ENCODE results near the gene MILR1. TPM values are rescaled to one million over a fixed set of nuclear protein-coding genes. Genes with fewer than 3 reads are reported as not detected.
"Not testable (repeated sequence)": the region's sequence is repeated elsewhere in the genome, so short reads cannot be mapped to it uniquely, and the experiment has no call there.

Gene MILR1
- total RNA-seq, 1 experiment from 2014 or later = not detected

GRCh38 chr17:64441772-64442540 is 7.0 kb upstream of the MILR1 start:
- Histone ChIP-seq H3K9me3 (replicated peaks) (peaks cover 25% of the 10 kb centered on the region), H3K36me3 (no peaks in the 10 kb centered on the region), H3K27ac (peak overlapping the region; percentile 5), H3K4me3 (no peak overlapping the region), H3K4me1 (replicated peaks) (peaks cover 19% of the 10 kb centered on the region), H3K27me3 (replicated peaks) (no peaks in the 10 kb centered on the region)
- peak; percentile 46 to 54 for DNase-seq (ENCODE audit: low read depth in 1 of 2, low spot score in 2 of 2)

- peak overlapping the region; percentile 5 for H3K27ac ChIP-seq
- H3K36me3 ChIP-seq = no peaks in the 10 kb centered on the region
- no peaks in the 10 kb centered on the region for H3K27me3 ChIP-seq (replicated peaks)
- H3K9me3 ChIP-seq (replicated peaks) = peaks cover 19% of the 10 kb centered on the region
- peaks cover 19% of the 10 kb centered on the region for H3K4me1 ChIP-seq (replicated peaks)
- peak in 1 of 2 experiments; percentile 41 for DNase-seq (ENCODE audit: low read depth in 1 of 2, low spot score in 2 of 2)
- H3K4me3 ChIP-seq = no peak overlapping the region
Observed at GRCh38 chr17:64442541-64442971, 6.4 kb upstream of the MILR1 start.

- no peaks in the 10 kb centered on the region for H3K36me3 ChIP-seq
- peaks cover 12% of the 10 kb centered on the region for H3K9me3 ChIP-seq (replicated peaks)
- no peak for DNase-seq (ENCODE audit: low read depth in 1 of 2, low spot score in 2 of 2)
- peaks cover 19% of the 10 kb centered on the region for H3K4me1 ChIP-seq (replicated peaks)
- no peak overlapping the region for H3K4me3 ChIP-seq
- H3K27me3 ChIP-seq (replicated peaks) = no peaks in the 10 kb centered on the region
- no peak overlapping the region for H3K27ac ChIP-seq
Observed at GRCh38 chr17:64443086-64443760, 5.7 kb upstream of the MILR1 start.

GRCh38 chr17:64447526-64447925 is 1.4 kb upstream of the MILR1 start:
- no peak for DNase-seq (ENCODE audit: low read depth in 1 of 2, low spot score in 2 of 2)
- Histone ChIP-seq H3K27ac (no peak overlapping the region), H3K4me3 (no peak overlapping the region), H3K4me1 (replicated peaks) (peaks cover 8% of the 10 kb centered on the region), H3K27me3 (replicated peaks) (no peaks in the 10 kb centered on the region), H3K36me3 (no peaks in the 10 kb centered on the region), H3K9me3 (replicated peaks) (no peaks in the 10 kb centered on the region)

- no peak for DNase-seq (ENCODE audit: low read depth in 1 of 2, low spot score in 2 of 2)
- no peaks in the 10 kb centered on the region for H3K36me3 ChIP-seq
Observed at GRCh38 chr17:64449545-64449944, 630 bp downstream of the MILR1 start.

GRCh38 chr17:64455993-64456885 is 7.3 kb downstream of the MILR1 start:
- H3K27me3 ChIP-seq (replicated peaks) = no peaks in the 10 kb centered on the region
- no peak overlapping the region for H3K27ac ChIP-seq
- no peaks in the 10 kb centered on the region for H3K36me3 ChIP-seq
- no peak for DNase-seq (ENCODE audit: low read depth in 1 of 2, low spot score in 2 of 2)
- peaks cover 27% of the 10 kb centered on the region for H3K4me1 ChIP-seq (replicated peaks)
- H3K9me3 ChIP-seq (replicated peaks) = no peaks in the 10 kb centered on the region
- H3K4me3 ChIP-seq = no peak overlapping the region

More at GRCh38 chr17:64449545-64449944, 630 bp downstream of the MILR1 start:
- Histone ChIP-seq H3K9me3 (replicated peaks) (no peaks in the 10 kb centered on the region), H3K4me1 (replicated peaks) (no peaks in the 10 kb centered on the region), H3K27me3 (replicated peaks) (no peaks in the 10 kb centered on the region), H3K4me3 (no peak overlapping the region), H3K27ac (no peak overlapping the region)

- H3K27me3 ChIP-seq (replicated peaks) = no peaks in the 10 kb centered on the region
- no peak overlapping the region for H3K27ac ChIP-seq
- no peak overlapping the region for H3K4me3 ChIP-seq
- H3K9me3 ChIP-seq (replicated peaks) = no peaks in the 10 kb centered on the region
- DNase-seq (ENCODE audit: low read depth in 1 of 2, low spot score in 2 of 2) = peak; percentile 67 to 72
- peaks cover 31% of the 10 kb centered on the region for H3K4me1 ChIP-seq (replicated peaks)
- H3K36me3 ChIP-seq = no peaks in the 10 kb centered on the region
Observed at GRCh38 chr17:64457156-64457555, 8.2 kb downstream of the MILR1 start.

GRCh38 chr17:64458756-64459155 is 9.8 kb downstream of the MILR1 start:
- Histone ChIP-seq H3K4me3 (no peak overlapping the region), H3K36me3 (no peaks in the 10 kb centered on the region), H3K27me3 (replicated peaks) (no peaks in the 10 kb centered on the region), H3K9me3 (replicated peaks) (no peaks in the 10 kb centered on the region), H3K27ac (peak overlapping the region; percentile 10; the same call in 1 of the 2 replicates), H3K4me1 (replicated peaks) (peaks cover 31% of the 10 kb centered on the region)
- no peak for DNase-seq (ENCODE audit: low read depth in 1 of 2, low spot score in 2 of 2)

- no peak overlapping the region for H3K4me3 ChIP-seq
- H3K9me3 ChIP-seq (replicated peaks) = no peaks in the 10 kb centered on the region
- H3K27me3 ChIP-seq (replicated peaks) = no peaks in the 10 kb centered on the region
- peak; percentile 67 to 78 for DNase-seq (ENCODE audit: low read depth in 1 of 2, low spot score in 2 of 2)
- no peaks in the 10 kb centered on the region for H3K36me3 ChIP-seq
- peaks cover 31% of the 10 kb centered on the region for H3K4me1 ChIP-seq (replicated peaks)
- peak overlapping the region; percentile 10; the same call in 1 of the 2 replicates for H3K27ac ChIP-seq
Observed at GRCh38 chr17:64459284-64459747, 10.4 kb downstream of the MILR1 start.

- not testable (repeated sequence) for H3K4me3 ChIP-seq; H3K27me3 ChIP-seq (replicated peaks); H3K36me3 ChIP-seq; DNase-seq (ENCODE audit: low read depth in 1 of 2, low spot score in 2 of 2); H3K9me3 ChIP-seq (replicated peaks)
- H3K4me1 ChIP-seq (replicated peaks) = peaks cover 31% of the 10 kb centered on the region
- peak overlapping the region; percentile 10; the same call in 1 of the 2 replicates for H3K27ac ChIP-seq
Observed at GRCh38 chr17:64459818-64460217, 10.9 kb downstream of the MILR1 start.

- no peak for DNase-seq (ENCODE audit: low read depth in 1 of 2, low spot score in 2 of 2)
- H3K4me1 ChIP-seq (replicated peaks) = peaks cover 33% of the 10 kb centered on the region
- H3K27me3 ChIP-seq (replicated peaks) = no peaks in the 10 kb centered on the region
- H3K9me3 ChIP-seq (replicated peaks) = no peaks in the 10 kb centered on the region
- H3K27ac ChIP-seq = no peak overlapping the region
- no peaks in the 10 kb centered on the region for H3K36me3 ChIP-seq
- no peak overlapping the region for H3K4me3 ChIP-seq
Observed at GRCh38 chr17:64460955-64461354, 12.0 kb downstream of the MILR1 start.

- Histone ChIP-seq H3K9me3 (replicated peaks) (0 out of 2 replicates have a peak, but pooled peaks cover 5% of the 10 kb centered on the region), H3K27ac (no peak overlapping the region), H3K4me3 (no peak overlapping the region), H3K27me3 (replicated peaks) (no peaks in the 10 kb centered on the region), H3K36me3 (no peaks in the 10 kb centered on the region), H3K4me1 (replicated peaks) (peaks cover 35% of the 10 kb centered on the region)
- no peak for DNase-seq (ENCODE audit: low read depth in 1 of 2, low spot score in 2 of 2)
Observed at GRCh38 chr17:64461788-64462187, 12.9 kb downstream of the MILR1 start.

- DNase-seq (ENCODE audit: low read depth in 1 of 2, low spot score in 2 of 2) = peak in 1 of 2 experiments; percentile 18
- Histone ChIP-seq H3K27me3 (replicated peaks) (no peaks in the 10 kb centered on the region), H3K27ac (no peak overlapping the region), H3K36me3 (no peaks in the 10 kb centered on the region), H3K4me1 (replicated peaks) (peaks cover 12% of the 10 kb centered on the region), H3K4me3 (no peak overlapping the region), H3K9me3 (replicated peaks) (0 out of 2 replicates have a peak, but pooled peaks cover 5% of the 10 kb centered on the region)
Observed at GRCh38 chr17:64466019-64466735, 17.3 kb downstream of the MILR1 start.

Measured in SJSA1 (cell line).